HG03175 (cell line): ENCODE data around the gene SAMMSON.

Experiments
- ATAC-seq: cut with Tn5 transposase; IDR thresholded peaks from one replicate; pipeline ENCODE4 v1.9.1; 2021; ENCODE audit warnings: mild to moderate bottlenecking, moderate library complexity; ENCODE audit not compliant: unreplicated experiment

SAMMSON gene

GRCh38 chr3:70010346-70010745 is 10.8 kb downstream of the SAMMSON start:
- ATAC-seq, result no peak

GRCh38 chr3:70011582-70011981 is 12.0 kb downstream of the SAMMSON start:
- ATAC-seq, result no peak

GRCh38 chr3:70020906-70021660 is 21.6 kb downstream of the SAMMSON start:
- no peak for ATAC-seq

GRCh38 chr3:70028361-70028760 is 28.8 kb downstream of the SAMMSON start:
- no peak for ATAC-seq

- no peak for ATAC-seq
Measured at GRCh38 chr3:70038693-70039092, 39.2 kb downstream of the SAMMSON start.

GRCh38 chr3:70040386-70040785 is 40.9 kb downstream of the SAMMSON start:
- ATAC-seq, result no peak

GRCh38 chr3:70042641-70043040 is 43.1 kb downstream of the SAMMSON start:
- ATAC-seq, result no peak

- ATAC-seq, result no peak
Measured at GRCh38 chr3:70049761-70050160, 50.2 kb downstream of the SAMMSON start.

GRCh38 chr3:70053293-70053692 is 53.8 kb downstream of the SAMMSON start:
- ATAC-seq, result no peak

- no peak for ATAC-seq
Measured at GRCh38 chr3:70056081-70056480, 56.5 kb downstream of the SAMMSON start.

- no peak for ATAC-seq
Measured at GRCh38 chr3:70057426-70057825, 57.9 kb downstream of the SAMMSON start.

GRCh38 chr3:70061096-70061495 is 61.6 kb downstream of the SAMMSON start:
- ATAC-seq, result no peak

- ATAC-seq, result peak; percentile 46
Measured at GRCh38 chr3:70064194-70064779, 64.8 kb downstream of the SAMMSON start.

GRCh38 chr3:70065696-70066253 is 66.2 kb downstream of the SAMMSON start:
- ATAC-seq, result no peak

GRCh38 chr3:70067860-70068521 is 68.5 kb downstream of the SAMMSON start:
- ATAC-seq, result no peak

GRCh38 chr3:70069557-70069956 is 70.0 kb downstream of the SAMMSON start:
- no peak for ATAC-seq

- no peak for ATAC-seq
Measured at GRCh38 chr3:70071138-70071537, 71.6 kb downstream of the SAMMSON start.

- no peak for ATAC-seq
Measured at GRCh38 chr3:70072180-70072579, 72.6 kb downstream of the SAMMSON start.

GRCh38 chr3:70072754-70073153 is 73.2 kb downstream of the SAMMSON start:
- no peak for ATAC-seq

- no peak for ATAC-seq
Measured at GRCh38 chr3:70075101-70075500, 75.6 kb downstream of the SAMMSON start.

GRCh38 chr3:70076396-70076795 is 76.9 kb downstream of the SAMMSON start:
- ATAC-seq, result no peak

- no peak for ATAC-seq
Measured at GRCh38 chr3:70078778-70079177, 79.2 kb downstream of the SAMMSON start.
